ENCODE results near the gene CRYBG3. TPM values are rescaled to one million over a fixed set of nuclear protein-coding genes. Genes with fewer than 3 reads are reported as not detected.
A peak's percentile ranks its signal among the peaks of the same experiment; 100 is the strongest.

Gene CRYBG3
- total RNA-seq, 1 experiment from 2014 or later, result 5.9 TPM

DNA sequence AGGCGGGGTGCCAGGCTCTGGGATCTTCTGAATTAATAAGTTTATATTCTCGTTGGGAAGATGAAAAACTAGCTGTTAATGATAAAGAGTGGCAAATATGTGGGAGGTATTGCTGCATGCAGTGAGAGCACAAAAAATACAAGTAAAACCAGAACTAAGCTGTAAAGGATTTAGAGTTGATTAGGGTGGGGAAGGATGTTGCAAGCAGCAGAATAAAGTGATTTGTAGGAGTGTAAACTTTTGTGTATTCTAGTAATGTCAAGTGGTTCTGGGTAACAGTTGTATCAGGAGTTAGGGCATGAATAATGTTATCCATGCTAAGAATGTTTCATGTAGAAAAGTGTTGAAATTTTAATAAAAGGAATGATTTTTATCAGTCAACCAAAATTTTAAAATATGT lies 18.1 kb downstream of the CRYBG3 start:
- no peak overlapping the region for H2BK5ac ChIP-seq (ENCODE audit: insufficient read length, low read length)
- no peaks in the 10 kb centered on the region for H3K79me1 ChIP-seq (ENCODE audit: insufficient read depth, low read depth, low read length, poor library complexity, severe bottlenecking)
- H2BK12ac ChIP-seq (ENCODE audit: insufficient read length, low read depth, low read length), result no peak overlapping the region
- no peak overlapping the region for H2AK5ac ChIP-seq (ENCODE audit: insufficient read length, low read length)
- Mint-ChIP-seq H3K27me3 (ENCODE audit: low read depth) (no peaks in the 10 kb centered on the region), H3K4me3 (no peak overlapping the region), H3K9me3 (no peaks in the 10 kb centered on the region), H3K4me1 (peaks cover 13 to 15% of the 10 kb centered on the region in 2 experiments), H3K36me3 (ENCODE audit: insufficient read depth in 1 of 3, low read depth in 3 of 3) (no peaks in the 10 kb centered on the region), H3K27ac (peak overlapping the region; percentile 6 to 29 (median 22); a peak in 3 of 7 replicates)
- no peak overlapping the region for H2BK120ac ChIP-seq (ENCODE audit: low read depth, low read length, poor library complexity, severe bottlenecking)
- no peaks in the 10 kb centered on the region for H3K79me2 ChIP-seq (ENCODE audit: insufficient read depth, low read length)
- DNase-seq, result no peak
- WGBS (ENCODE audit: extremely low coverage, insufficient read length, low lambda C conversion rate), result no CpG with 5 or more reads among the region's 2 CpGs
- no peak overlapping the region for H2BK15ac ChIP-seq (ENCODE audit: low read depth, low read length)
- H3K23me2 ChIP-seq (ENCODE audit: insufficient read length, low read depth, low read length, poor library complexity, severe bottlenecking), result no peaks in the 10 kb centered on the region
- H3K9me3 ChIP-seq (ENCODE audit: control insufficient read depth, low read depth, low read length), result no peaks in the 10 kb centered on the region
- no peak overlapping the region for H3K27ac ChIP-seq (ENCODE audit: insufficient read length, low read depth, low read length)
- no peaks in the 10 kb centered on the region for H4K20me1 ChIP-seq (ENCODE audit: control insufficient read depth, insufficient read depth, insufficient read length)
- H3K4ac ChIP-seq (ENCODE audit: low read depth, low read length), result no peak overlapping the region
- no peak overlapping the region for H3T11ph ChIP-seq (ENCODE audit: low read length)
- H3K9ac ChIP-seq (ENCODE audit: extremely low read depth, insufficient read length, low read length), result no peak overlapping the region
- no peak overlapping the region for H3K4me2 ChIP-seq (ENCODE audit: insufficient read depth, insufficient read length, low read length)
- no peaks in the 10 kb centered on the region for H3K4me1 ChIP-seq (ENCODE audit: insufficient read depth, low read length)
- H3K18ac ChIP-seq (ENCODE audit: insufficient read length, low read depth, low read length), result no peak overlapping the region
- H3K14ac ChIP-seq (ENCODE audit: insufficient read depth, low read length), result no peak overlapping the region
- H3K23ac ChIP-seq (ENCODE audit: insufficient read length, low read depth, low read length), result no peak overlapping the region
- TF ChIP-seq, protein P1, sequence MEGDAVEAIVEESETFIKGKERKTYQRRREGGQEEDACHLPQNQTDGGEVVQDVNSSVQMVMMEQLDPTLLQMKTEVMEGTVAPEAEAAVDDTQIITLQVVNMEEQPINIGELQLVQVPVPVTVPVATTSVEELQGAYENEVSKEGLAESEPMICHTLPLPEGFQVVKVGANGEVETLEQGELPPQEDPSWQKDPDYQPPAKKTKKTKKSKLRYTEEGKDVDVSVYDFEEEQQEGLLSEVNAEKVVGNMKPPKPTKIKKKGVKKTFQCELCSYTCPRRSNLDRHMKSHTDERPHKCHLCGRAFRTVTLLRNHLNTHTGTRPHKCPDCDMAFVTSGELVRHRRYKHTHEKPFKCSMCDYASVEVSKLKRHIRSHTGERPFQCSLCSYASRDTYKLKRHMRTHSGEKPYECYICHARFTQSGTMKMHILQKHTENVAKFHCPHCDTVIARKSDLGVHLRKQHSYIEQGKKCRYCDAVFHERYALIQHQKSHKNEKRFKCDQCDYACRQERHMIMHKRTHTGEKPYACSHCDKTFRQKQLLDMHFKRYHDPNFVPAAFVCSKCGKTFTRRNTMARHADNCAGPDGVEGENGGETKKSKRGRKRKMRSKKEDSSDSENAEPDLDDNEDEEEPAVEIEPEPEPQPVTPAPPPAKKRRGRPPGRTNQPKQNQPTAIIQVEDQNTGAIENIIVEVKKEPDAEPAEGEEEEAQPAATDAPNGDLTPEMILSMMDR (conservative IDR thresholded peaks at IDR 0.05), result no peak
- no peak overlapping the region for H4K8ac ChIP-seq (replicated peaks; ENCODE audit: insufficient read length, low read depth, low read length)
- no peaks in the 10 kb centered on the region for H3K27me3 ChIP-seq (ENCODE audit: insufficient read depth, low read length)
- no peak overlapping the region for H3K56ac ChIP-seq (ENCODE audit: insufficient read length, low read depth, low read length)
- no peak overlapping the region for H2BK20ac ChIP-seq (ENCODE audit: low read depth, low read length, poor library complexity, severe bottlenecking)
- H4K91ac ChIP-seq (ENCODE audit: insufficient read length, low read depth, low read length), result no peak overlapping the region
- H4K5ac ChIP-seq (ENCODE audit: insufficient read length, low read depth, low read length), result no peak overlapping the region
- H2AFZ ChIP-seq (ENCODE audit: low read length), result no peak overlapping the region

Data from H9 (cell line).